ENCODE data around the gene LSM3. TPM values are rescaled to one million over a fixed set of nuclear protein-coding genes. Genes with fewer than 3 reads are reported as not detected.

Gene LSM3
- total and polyA plus RNA-seq, 9 of the 15 experiments (the other 6 are each of a cell fraction or from before 2014, with no cell fraction given), result 33.8 to 203 (median 61.2) TPM

DNA sequence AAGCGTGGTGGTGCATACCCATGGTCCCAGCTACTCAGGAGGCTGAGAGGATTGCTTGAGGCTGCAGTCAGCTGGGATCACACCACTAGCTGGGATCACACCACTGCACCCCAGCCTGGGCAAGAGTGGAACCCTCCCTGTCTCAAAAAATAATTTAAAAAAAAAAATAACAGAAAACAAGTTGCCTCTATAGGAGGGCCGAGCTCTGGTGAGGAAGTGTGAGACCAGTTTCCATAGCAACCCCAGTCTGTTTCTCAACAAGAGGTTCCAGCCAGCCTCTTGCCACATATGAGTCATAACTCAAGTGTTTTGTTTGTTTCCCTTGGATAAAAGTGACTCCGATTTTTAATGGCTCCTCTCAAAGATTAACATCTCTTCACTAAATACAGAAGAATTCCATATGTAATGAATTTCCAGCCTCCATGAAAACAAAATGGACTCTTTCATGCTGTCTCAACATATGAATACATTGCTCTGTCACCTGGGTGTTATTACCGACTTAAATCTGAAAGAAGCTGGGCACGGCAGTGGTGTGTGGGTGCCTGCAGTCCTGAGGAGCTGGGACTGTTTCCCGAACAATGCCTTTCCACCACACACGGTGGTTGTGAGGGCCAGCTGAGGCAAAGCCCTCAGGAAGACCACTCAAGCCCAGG, 34.1 kb upstream of the LSM3 start:
- peak; percentile 85 for ATAC-seq
- Histone ChIP-seq H3K9ac (ENCODE audit: insufficient read depth in 1 of 2, low read depth in 2 of 2, low read length in 2 of 2) (peak overlapping the region; percentile 15 to 79; a peak in 3 of 4 replicates), H3K4me2 (ENCODE audit: insufficient read depth, low read length) (no peak overlapping the region), H3K27me3 (ENCODE audit: control insufficient read depth in 2 of 2, insufficient read depth in 2 of 2, low read length in 2 of 2) (no peaks in the 10 kb centered on the region), H3K4me3 (no peak overlapping the region), H3K9me1 (ENCODE audit: control insufficient read depth, insufficient read depth, low read length) (no peaks in the 10 kb centered on the region), H3K4me1 (replicated peaks in 1 of 2; ENCODE audit: control insufficient read depth in 2 of 2, insufficient read depth in 2 of 2, low read length in 2 of 2) (peaks cover 13 to 14% of the 10 kb centered on the region in 2 experiments), H3K79me2 (ENCODE audit: control insufficient read depth, insufficient read depth, low read length) (no peaks in the 10 kb centered on the region), H3K9me3 (replicated peaks; ENCODE audit: control insufficient read depth, insufficient read depth, low read depth, low read length) (no peaks in the 10 kb centered on the region), H3K27ac (ENCODE audit: extremely low read depth, low read depth, low read length) (peak overlapping the region; percentile 67; the same call in 2 of the 3 replicates), H2AFZ (ENCODE audit: low read depth, low read length) (no peak overlapping the region), H4K20me1 (replicated peaks; ENCODE audit: control insufficient read depth, insufficient read depth, low read length) (no peaks in the 10 kb centered on the region), H3K36me3 (ENCODE audit: control insufficient read depth, insufficient read depth, low read length) (peaks cover 72% of the 10 kb centered on the region; the same call in 2 of the 3 replicates)
- no TSS peak for BruUV-seq (replicated peaks)
- 34% methylated on average over 7 of the region's 7 CpGs for WGBS (ENCODE audit: insufficient coverage, low coverage, missing lambda C conversion rate)
- DNase-seq (ENCODE audit: extremely low read depth in 1 of 4, low spot score in 3 of 4), result peak; percentile 85 to 87 (median 86)
- POLR2A ChIA-PET, result interaction anchor here (0.7 to 3.6 kb wide), 10 partner anchors 9 to 240 kb away, joined by 3 to 18 read pairs (median 5); partner anchors contain the start of genes CHCHD4, LSM3, TMEM43 and XPC
- intact Hi-C loops (cut with micrococcal nuclease) (no loop called here), in situ Hi-C loops (cut with MboI) (no loop called here)
- peak; percentile 94 for FAIRE-seq
- CTCF ChIA-PET (ENCODE audit: low intra/inter-chr PET ratio), result interaction anchor here (1.3 kb wide), 1 partner anchor 59 kb away, joined by 4 read pairs; no protein-coding TSS in a partner anchor
- TF ChIP-seq JUND (IDR thresholded peaks at IDR 0.05; ENCODE audit: borderline replicate concordance, low read depth, low read length) (peak; percentile 98), JUND (tag; IDR thresholded peaks at IDR 0.05; ENCODE audit: borderline replicate concordance, low read depth, low read length) (peak; percentile 96), HMGN3 (IDR thresholded peaks at IDR 0.05; ENCODE audit: borderline replicate concordance, extremely low read depth, insufficient read length, low read depth, low read length) (peak; percentile 17), ZNF311 (CRISPR knock-in tag; IDR thresholded peaks at IDR 0.05) (no peak), SIN3B (IDR thresholded peaks at IDR 0.05; ENCODE audit: low read depth) (no peak), KDM2B (CRISPR knock-in tag; IDR thresholded peaks at IDR 0.05) (no peak), RNF2 (IDR thresholded peaks at IDR 0.05) (no peak), ETV6 (IDR thresholded peaks at IDR 0.05; ENCODE audit: borderline replicate concordance in 1 of 2, low read depth in 2 of 2, low read length in 1 of 2) (no peak), ETV6 (CRISPR knock-in tag; IDR thresholded peaks at IDR 0.05; ENCODE audit: borderline replicate concordance) (no peak), SMAD1 (IDR thresholded peaks at IDR 0.05; ENCODE audit: low read depth, low read length, partially characterized antibody) (peak; percentile 63), SMARCC2 (IDR thresholded peaks at IDR 0.05; ENCODE audit: low read depth) (peak; percentile 77; the same call in 1 of the 2 replicates), GATA2 (CRISPR knock-in tag; IDR thresholded peaks at IDR 0.05) (peak; percentile 54), CXXC5 (CRISPR knock-in tag; IDR thresholded peaks at IDR 0.05) (no peak), POLR2G (IDR thresholded peaks at IDR 0.05; ENCODE audit: low read depth, low read length) (no peak), ETV1 (tag; conservative IDR thresholded peaks at IDR 0.05; ENCODE audit: low read depth) (no peak), MEF2D (tag; conservative IDR thresholded peaks at IDR 0.05; ENCODE audit: low read depth) (no peak), POLR2H (tag; IDR thresholded peaks at IDR 0.05; ENCODE audit: low read depth) (no peak)
- TF ChIP-seq, protein P1, sequence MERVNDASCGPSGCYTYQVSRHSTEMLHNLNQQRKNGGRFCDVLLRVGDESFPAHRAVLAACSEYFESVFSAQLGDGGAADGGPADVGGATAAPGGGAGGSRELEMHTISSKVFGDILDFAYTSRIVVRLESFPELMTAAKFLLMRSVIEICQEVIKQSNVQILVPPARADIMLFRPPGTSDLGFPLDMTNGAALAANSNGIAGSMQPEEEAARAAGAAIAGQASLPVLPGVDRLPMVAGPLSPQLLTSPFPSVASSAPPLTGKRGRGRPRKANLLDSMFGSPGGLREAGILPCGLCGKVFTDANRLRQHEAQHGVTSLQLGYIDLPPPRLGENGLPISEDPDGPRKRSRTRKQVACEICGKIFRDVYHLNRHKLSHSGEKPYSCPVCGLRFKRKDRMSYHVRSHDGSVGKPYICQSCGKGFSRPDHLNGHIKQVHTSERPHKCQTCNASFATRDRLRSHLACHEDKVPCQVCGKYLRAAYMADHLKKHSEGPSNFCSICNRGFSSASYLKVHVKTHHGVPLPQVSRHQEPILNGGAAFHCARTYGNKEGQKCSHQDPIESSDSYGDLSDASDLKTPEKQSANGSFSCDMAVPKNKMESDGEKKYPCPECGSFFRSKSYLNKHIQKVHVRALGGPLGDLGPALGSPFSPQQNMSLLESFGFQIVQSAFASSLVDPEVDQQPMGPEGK (CRISPR knock-in tag; IDR thresholded peaks at IDR 0.05; ENCODE audit: borderline replicate concordance), result no peak
- TF ChIP-seq, protein P2, sequence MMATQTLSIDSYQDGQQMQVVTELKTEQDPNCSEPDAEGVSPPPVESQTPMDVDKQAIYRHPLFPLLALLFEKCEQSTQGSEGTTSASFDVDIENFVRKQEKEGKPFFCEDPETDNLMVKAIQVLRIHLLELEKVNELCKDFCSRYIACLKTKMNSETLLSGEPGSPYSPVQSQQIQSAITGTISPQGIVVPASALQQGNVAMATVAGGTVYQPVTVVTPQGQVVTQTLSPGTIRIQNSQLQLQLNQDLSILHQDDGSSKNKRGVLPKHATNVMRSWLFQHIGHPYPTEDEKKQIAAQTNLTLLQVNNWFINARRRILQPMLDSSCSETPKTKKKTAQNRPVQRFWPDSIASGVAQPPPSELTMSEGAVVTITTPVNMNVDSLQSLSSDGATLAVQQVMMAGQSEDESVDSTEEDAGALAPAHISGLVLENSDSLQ (IDR thresholded peaks at IDR 0.05), result peak; percentile 42; the same call in 1 of the 2 replicates

All from K562 (cell line).